B cell (primary cell): ENCODE results near the gene FGFR2. TPM values are rescaled to one million over a fixed set of nuclear protein-coding genes. Genes with fewer than 3 reads are reported as not detected.

Source experiments
- ATAC-seq: fragments of 200-7000 bp; cut with Tn5 transposase; one replicate; pipeline ENCODE4 v1.10.0; 2021; ENCODE audit warnings: low read depth, mild to moderate bottlenecking, moderate number of reproducible peaks, moderate library complexity
- CTCF ChIA-PET: fragments of 350-600 bp; sonication (Branson Sonifier 250); formaldehyde crosslinking; loops from one replicate; lab custom pipeline; 2021; ENCODE audit warnings: antibody characterized with exemption, inconsistent platforms; lab: Charles Lee
- POLR2A ChIA-PET: fragments of 350-600 bp; sonication (Branson Sonifier 250); formaldehyde crosslinking; loops from one replicate; lab custom pipeline; 2021; ENCODE audit warnings: antibody characterized with exemption; lab: Charles Lee
- DNase-seq: peaks from one replicate; pipeline ENCODE4 v3.0.0; 2013
- H2AFZ ChIP-seq: 2 replicates; pipeline ENCODE4 v1.6.1; 2012; ENCODE audit warnings: mild to moderate bottlenecking, low read depth, low read length; ENCODE audit not compliant: insufficient read depth, poor library complexity, severe bottlenecking
- H3K27ac ChIP-seq, 2 donors: 1 replicate in 1 of 2; 2 replicates in 1 of 2; pipeline ENCODE4 v1.5.1; 2012 to 2013; ENCODE audit warnings: low read length in 2 of 2, mild to moderate bottlenecking in 2 of 2, moderate library complexity in 1 of 2
- H3K27me3 ChIP-seq, 4 experiments: fragments of 200-600 bp in 1 of 4; sonication (generic) in 1 of 4; replicated peaks in 1 of 4; 1 replicate in 2 of 4; 2 replicates in 2 of 4; pipeline versions ENCODE4 v1.6.1 to v1.7.0; 2013 to 2016; ENCODE audit warnings: low read length in 3 of 4, mild to moderate bottlenecking in 2 of 4, mixed read lengths in 1 of 4, moderate library complexity in 1 of 4; ENCODE audit not compliant: insufficient read depth in 4 of 4, control insufficient read depth in 3 of 4; ENCODE audit errors: control extremely low read depth in 1 of 4
- H3K36me3 ChIP-seq, 2 experiments: replicated peaks in 1 of 2; 1 replicate in 1 of 2; 2 replicates in 1 of 2; pipeline versions ENCODE4 v1.6.1 to v1.7.1; 2013; ENCODE audit warnings: low read length in 1 of 2; ENCODE audit not compliant: insufficient read depth in 2 of 2, control insufficient read depth in 1 of 2; ENCODE audit errors: control extremely low read depth in 1 of 2, extremely low read depth in 1 of 2
- H3K4me1 ChIP-seq, 2 donors: fragments of 200-600 bp in 1 of 2; sonication (generic) in 1 of 2; 1 replicate in 1 of 2; 2 replicates in 1 of 2; pipeline versions ENCODE4 v1.5.1 to v1.6.1; 2013 to 2017; ENCODE audit warnings: low read length in 2 of 2; ENCODE audit not compliant: control insufficient read depth in 2 of 2, insufficient read depth in 2 of 2
- H3K4me2 ChIP-seq: replicated peaks from 2 replicates; pipeline ENCODE3; 2012; ENCODE audit warnings: mild to moderate bottlenecking, low read depth, low read length; ENCODE audit not compliant: poor library complexity, severe bottlenecking
- H3K4me3 ChIP-seq, 5 experiments: fragments of 200-600 bp in 1 of 5; sonication (generic) in 1 of 5; 1 replicate in 3 of 5; 2 replicates in 2 of 5; pipeline versions ENCODE4 v1.5.1 to v1.7.0; 2011 to 2016; ENCODE audit warnings: low read length in 4 of 5, mild to moderate bottlenecking in 4 of 5, low read depth in 2 of 5, control low read depth in 1 of 5, moderate library complexity in 1 of 5; ENCODE audit not compliant: insufficient read depth in 1 of 5; ENCODE audit errors: control extremely low read depth in 1 of 5, extremely low read depth in 1 of 5
- H3K79me2 ChIP-seq: fragments of 200-600 bp; sonication (generic); one replicate; pipeline ENCODE4 v1.6.0; 2016; ENCODE audit warnings: low read length; ENCODE audit not compliant: control insufficient read depth, insufficient read depth
- H3K9ac ChIP-seq: fragments of 200-600 bp; sonication (generic); 2 replicates; pipeline ENCODE4 v1.6.1; 2017; ENCODE audit warnings: mild to moderate bottlenecking, low read length, moderate library complexity
- H3K9me3 ChIP-seq, 3 donors: one replicate each; pipeline versions ENCODE4 v1.6.1 to v1.7.1; 2013; ENCODE audit warnings: low read length in 2 of 3; ENCODE audit not compliant: control insufficient read depth in 2 of 3, insufficient read depth in 1 of 3; ENCODE audit errors: control extremely low read depth in 1 of 3
- H4K20me1 ChIP-seq: 2 replicates; pipeline ENCODE4 v1.6.0; 2012; ENCODE audit warnings: mild to moderate bottlenecking, low read length; ENCODE audit not compliant: insufficient read depth, control insufficient read depth, poor library complexity, severe bottlenecking
- H3K27ac Mint-ChIP-seq: one replicate; pipeline ENCODE4 v1.8.0; 2021; ENCODE audit warnings: mixed read lengths
- H3K27me3 Mint-ChIP-seq: one replicate; pipeline ENCODE4 v1.8.0; 2021; ENCODE audit warnings: mixed read lengths
- H3K4me1 Mint-ChIP-seq: one replicate; pipeline ENCODE4 v1.8.0; 2021; ENCODE audit warnings: mixed read lengths
- H3K4me3 Mint-ChIP-seq: one replicate; pipeline ENCODE4 v1.8.0; 2021; ENCODE audit warnings: mixed read lengths
- H3K9me3 Mint-ChIP-seq: one replicate; pipeline ENCODE4 v1.8.0; 2022; ENCODE audit warnings: mixed read lengths; ENCODE audit not compliant: insufficient read depth
- CTCF ChIP-seq: fragments of 200-600 bp; IDR thresholded peaks from one replicate; pipeline ENCODE4 v1.8.0; 2022; ENCODE audit warnings: antibody characterized with exemption, mild to moderate bottlenecking
- EZH2 ChIP-seq: IDR thresholded peaks from 2 replicates; pipeline ENCODE4 v1.6.1; 2012; ENCODE audit warnings: borderline replicate concordance, low read depth, mild to moderate bottlenecking, moderate library complexity, low read length; ENCODE audit not compliant: insufficient read depth, poor library complexity, severe bottlenecking
- WGBS: methylation state at CpG from one replicate; pipeline ENCODE4 v1.1.5; 2013; ENCODE audit warnings: missing lambda C conversion rate; ENCODE audit not compliant: insufficient coverage; 5-methylcytosine and 5-hydroxymethylcytosine counted together
- intact Hi-C: fragments of 100-400 bp; cut with micrococcal nuclease; formaldehyde crosslinking; loops from one replicate; pipeline ENCODE4 v1.10.0; 2022
- polyA plus RNA-seq: library from polyadenylated mRNA; depleted of rRNA; stranded (reverse); fragments of >200 nt; gene quantifications from 2 replicates; pipeline ENCODE4 v1.2.3, GENCODE V29; 2012
- total RNA-seq, 2 donors: library from RNA; stranded (reverse); fragments of 120-200 nt in 1 of 2; gene quantifications; 1 replicate in 1 of 2; 2 replicates in 1 of 2; pipeline versions ENCODE4 v1.2.3 to v1.2.4, GENCODE V29; 2013 to 2022

The FGFR2 gene
- total and polyA plus RNA-seq, 2 donors (not counting 1 experiment from before 2014, with no cell fraction given): not detected

- CTCF ChIA-PET: no interaction called here
- H3K4me3 ChIP-seq: no peak overlapping the region
- WGBS: 100% methylated on average over 1 of the region's 2 CpGs
- H3K27me3 Mint-ChIP-seq: no peaks in the 10 kb centered on the region
- no peak for DNase-seq
- TF ChIP-seq CTCF (no peak), EZH2 (no peak)
- H3K27ac Mint-ChIP-seq: no peak overlapping the region
- intact Hi-C loops: no loop called here
- H3K9me3 Mint-ChIP-seq: no peaks in the 10 kb centered on the region
- no peak for ATAC-seq
- POLR2A ChIA-PET: no interaction called here
- H3K4me1 ChIP-seq: no peaks in the 10 kb centered on the region
- no peaks in the 10 kb centered on the region for H3K79me2 ChIP-seq
- no peak overlapping the region for H3K4me3 Mint-ChIP-seq
- no peak overlapping the region for H3K9ac ChIP-seq
- H3K4me2 ChIP-seq: no peak overlapping the region
- no peaks in the 10 kb centered on the region for H3K36me3 ChIP-seq
- no peaks in the 10 kb centered on the region for H4K20me1 ChIP-seq
- H3K9me3 ChIP-seq: peaks cover 0 to 21% (median 0%) of the 10 kb centered on the region in 3 donors
- H3K27me3 ChIP-seq: no peaks in the 10 kb centered on the region
- H3K27ac ChIP-seq: no peak overlapping the region
- H2AFZ ChIP-seq: no peak overlapping the region
- H3K4me1 Mint-ChIP-seq: no peaks in the 10 kb centered on the region
Observed at GRCh38 chr10:121618906-121619305, 20.7 kb upstream of the FGFR2 start.

- H2AFZ ChIP-seq: no peak overlapping the region
- no peak overlapping the region for H3K4me3 Mint-ChIP-seq
- H3K27ac ChIP-seq: no peak overlapping the region
- POLR2A ChIA-PET: no interaction called here
- TF ChIP-seq EZH2: no peak
- no peak for TF ChIP-seq CTCF
- CTCF ChIA-PET: interaction anchor here (1.1 kb wide), 1 partner anchor 9 kb away, joined by 3 read pairs; no protein-coding TSS in a partner anchor
- no peak overlapping the region for H3K4me3 ChIP-seq
- H3K27me3 ChIP-seq: no peaks in the 10 kb centered on the region
- H3K9ac ChIP-seq: no peak overlapping the region
- DNase-seq: no peak
- 94% methylated on average over 6 of the region's 7 CpGs for WGBS
- H3K27ac Mint-ChIP-seq: no peak overlapping the region
- peaks cover 0 to 25% (median 0%) of the 10 kb centered on the region in 3 donors for H3K9me3 ChIP-seq
- no peaks in the 10 kb centered on the region for H3K9me3 Mint-ChIP-seq
- no peaks in the 10 kb centered on the region for H4K20me1 ChIP-seq
- intact Hi-C loops: no loop called here
- no peaks in the 10 kb centered on the region for H3K27me3 Mint-ChIP-seq
- H3K4me1 Mint-ChIP-seq: no peaks in the 10 kb centered on the region
- H3K79me2 ChIP-seq: no peaks in the 10 kb centered on the region
- H3K4me1 ChIP-seq: no peaks in the 10 kb centered on the region
- H3K36me3 ChIP-seq: no peaks in the 10 kb centered on the region
- no peak for ATAC-seq
- no peak overlapping the region for H3K4me2 ChIP-seq
Observed at GRCh38 chr10:121617176-121617575, 18.9 kb upstream of the FGFR2 start.
